GM12878 (cell line): ENCODE results near the gene EFCC1. TPM values are rescaled to one million over a fixed set of nuclear protein-coding genes. Genes with fewer than 3 reads are reported as not detected.
A peak's percentile ranks its signal among the peaks of the same experiment; 100 is the strongest.

Experiments used
- ASH2L ChIP-seq: fragments of 300-600, 200-600 bp; sonication (generic); IDR thresholded peaks from 2 replicates; pipeline ENCODE4 v1.6.1; 2017; ENCODE audit warnings: low read depth, mild to moderate bottlenecking, borderline replicate concordance
- CEBPB ChIP-seq, 2 experiments: fragments of 150-350 bp in 1 of 2; IDR thresholded peaks; 2 replicates each; pipeline ENCODE4 v1.6.1; 2012 to 2014; ENCODE audit warnings: low read depth in 2 of 2, low read length in 2 of 2, borderline replicate concordance in 1 of 2, inconsistent platforms in 1 of 2
- CHD2 ChIP-seq: IDR thresholded peaks from 2 replicates; pipeline ENCODE4 v1.6.1; 2011; ENCODE audit warnings: low read depth, low read length, improper control_type of control experiment, borderline replicate concordance
- EP300 ChIP-seq, 2 experiments: fragments of 150-350 bp in 1 of 2; IDR thresholded peaks; 2 replicates each; pipeline ENCODE4 v1.6.1; 2011 to 2012; ENCODE audit warnings: low read depth in 2 of 2, low read length in 2 of 2, borderline replicate concordance in 1 of 2, improper control_type of control experiment in 1 of 2, inconsistent platforms in 1 of 2; ENCODE audit not compliant: control insufficient read depth in 1 of 2
- ESRRA ChIP-seq: IDR thresholded peaks from 2 replicates; pipeline ENCODE4 v1.6.1; 2012; ENCODE audit warnings: mild to moderate bottlenecking, low read length, improper control_type of control experiment
- FOXM1 ChIP-seq: IDR thresholded peaks from 2 replicates; pipeline ENCODE4 v1.6.1; 2012; ENCODE audit warnings: low read depth, mild to moderate bottlenecking, inconsistent platforms, low read length, moderate library complexity
- IKZF2 ChIP-seq, 2 experiments: fragments of 450-650 bp; IDR thresholded peaks; 2 replicates each; pipeline ENCODE4 v1.6.1; 2017; ENCODE audit warnings: mild to moderate bottlenecking in 2 of 2, moderate library complexity in 2 of 2
- MEF2B ChIP-seq: fragments of 450-650 bp; IDR thresholded peaks from 2 replicates; pipeline ENCODE4 v1.6.1; 2018; ENCODE audit warnings: mild to moderate bottlenecking, moderate library complexity; ENCODE audit not compliant: partially characterized antibody, poor library complexity, severe bottlenecking
- NFIC ChIP-seq: IDR thresholded peaks from 2 replicates; pipeline ENCODE4 v1.6.1; 2012; ENCODE audit warnings: low read depth, mild to moderate bottlenecking, inconsistent platforms, low read length, moderate library complexity
- NRF1 ChIP-seq: conservative IDR thresholded peaks from 2 replicates; pipeline ENCODE4 v1.6.1; 2011; ENCODE audit warnings: mild to moderate bottlenecking, low read depth, low read length, improper control_type of control experiment
- PAX5 ChIP-seq: IDR thresholded peaks from 2 replicates; pipeline ENCODE4 v1.6.1; 2011; ENCODE audit warnings: low read depth, low read length, borderline replicate concordance
- RAD51 ChIP-seq: fragments of 450-650 bp; IDR thresholded peaks from 2 replicates; pipeline ENCODE4 v1.6.1; 2016; ENCODE audit warnings: moderate library complexity, mild to moderate bottlenecking, inconsistent platforms
- SIX5 ChIP-seq: IDR thresholded peaks from 2 replicates; pipeline ENCODE4 v1.6.1; 2011; ENCODE audit warnings: mild to moderate bottlenecking, low read depth, low read length, moderate library complexity; ENCODE audit not compliant: severe bottlenecking
- TBL1XR1 ChIP-seq: IDR thresholded peaks from 2 replicates; pipeline ENCODE4 v1.6.1; 2012; ENCODE audit warnings: low read depth, low read length, improper control_type of control experiment
- YBX1 ChIP-seq: fragments of 450-650 bp; IDR thresholded peaks from 2 replicates; pipeline ENCODE4 v1.6.1; 2016; ENCODE audit warnings: antibody characterized with exemption
- ZNF207 ChIP-seq: fragments of 450-650 bp; IDR thresholded peaks from 2 replicates; pipeline ENCODE4 v1.6.1; 2014; ENCODE audit warnings: antibody characterized with exemption, mild to moderate bottlenecking, borderline replicate concordance
- ZZZ3 ChIP-seq: IDR thresholded peaks from 2 replicates; pipeline ENCODE4 v1.6.1; 2011; ENCODE audit warnings: low read depth; ENCODE audit not compliant: control insufficient read depth, insufficient read length
- polyA plus RNA-seq, 11 experiments: library from polyadenylated mRNA; depleted of rRNA in 4 of 11; unstranded in 6 of 11; stranded (reverse) in 5 of 11; fragments of >200 nt; fragmentation: Nextera tagmentation in 4 of 11; fragmentation: Illumina TruSeq in 1 of 11; extraction: Ambion mirVana in 4 of 11; extraction: Trizol in 1 of 11; gene quantifications; 1 replicate in 1 of 11; 2 replicates in 10 of 11; pipeline versions ENCODE4 v1.2.1 to v1.2.3, GENCODE V29; 2011 to 2016; ENCODE audit warnings: inconsistent platforms in 2 of 11, missing spikeins in 2 of 11, low read depth in 1 of 11
- total RNA-seq, 4 experiments: library from RNA; depleted of rRNA in 3 of 4; stranded (reverse); fragments of >200 nt in 3 of 4; fragmentation: Illumina TruSeq in 1 of 4; extraction: Trizol in 1 of 4; gene quantifications; 2 replicates each; pipeline versions ENCODE4 v1.2.1 to v1.2.3, GENCODE V29; 2013 to 2021
- TF ChIP-seq, protein P1 (sequence below), 3 experiments: IDR thresholded peaks in 2 of 3; conservative IDR thresholded peaks in 1 of 3; 2 replicates each; pipeline ENCODE4 v1.5.1; 2011; ENCODE audit warnings: low read depth in 3 of 3, low read length in 3 of 3, mild to moderate bottlenecking in 3 of 3, control low read depth in 2 of 3, moderate library complexity in 2 of 3, inconsistent platforms in 1 of 3, mixed read lengths in 1 of 3; ENCODE audit not compliant: control insufficient read depth in 2 of 3, insufficient read depth in 1 of 3; ENCODE audit errors: extremely low read depth in 1 of 3
- TF ChIP-seq, protein P2 (sequence below): fragments of 450-650 bp; IDR thresholded peaks from 2 replicates; pipeline ENCODE4 v1.6.1; 2017; ENCODE audit warnings: low read depth, mild to moderate bottlenecking, moderate library complexity
- TF ChIP-seq, protein P3 (sequence below): fragments of 450-650 bp; IDR thresholded peaks from 2 replicates; pipeline ENCODE4 v1.6.1; 2017; ENCODE audit warnings: mild to moderate bottlenecking, moderate library complexity

Gene EFCC1
- total and polyA plus RNA-seq, 10 of the 15 experiments (the other 5 are each of a cell fraction or from before 2014, with no cell fraction given) = not detected

DNA sequence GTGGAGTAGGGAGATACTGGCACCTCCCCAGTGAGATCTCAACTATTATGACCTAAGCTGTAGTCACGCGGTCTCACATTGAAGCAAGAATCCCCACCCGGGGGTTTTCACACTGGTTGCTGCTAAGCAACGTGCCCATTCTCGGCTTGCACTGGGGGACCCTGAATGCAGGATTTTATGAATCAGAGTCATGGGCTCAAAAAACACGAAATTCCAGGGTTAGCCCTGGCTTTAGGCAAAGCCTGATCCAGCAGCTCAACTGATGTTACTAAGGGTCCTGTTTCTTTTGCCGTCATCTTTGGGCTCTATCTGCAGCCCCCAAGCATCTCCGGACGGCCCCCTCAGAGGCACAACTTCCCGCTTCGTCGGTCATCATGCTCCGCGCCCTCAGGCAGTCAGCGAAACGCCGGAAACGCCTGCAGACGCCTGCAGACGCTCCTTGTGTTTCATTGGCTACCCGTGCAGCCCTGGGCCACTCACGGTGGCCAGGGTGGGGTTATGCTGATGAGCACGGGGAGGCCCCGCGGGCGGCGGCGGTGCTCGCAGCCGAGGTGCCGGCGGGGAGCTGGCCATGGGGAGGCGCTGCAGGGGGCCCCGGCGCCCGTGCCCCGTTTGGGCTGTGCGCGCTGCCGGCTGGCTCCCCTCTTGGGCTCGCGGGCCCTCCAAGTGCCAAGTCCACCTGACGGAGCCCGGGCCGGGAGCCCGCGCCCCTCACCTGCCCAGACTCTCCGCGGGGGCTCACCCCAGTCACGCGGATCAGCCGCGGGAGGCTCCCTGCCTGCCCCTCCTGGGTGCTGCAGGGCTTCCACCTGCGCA, 25.8 kb downstream of the EFCC1 start (continued):
- TF ChIP-seq NFIC (no peak), MEF2B (peak; percentile 18), ASH2L (no peak), ZZZ3 (no peak), YBX1 (no peak), CHD2 (0 out of 2 replicates have a peak, but pooled peaks have one; percentile 37), RAD51 (no peak), EP300 (IDR thresholded peaks at IDR 0.05; ENCODE audit: borderline replicate concordance in 1 of 2, control insufficient read depth in 1 of 2, low read depth in 2 of 2, low read length in 2 of 2) (no peak), CEBPB (IDR thresholded peaks at IDR 0.05; ENCODE audit: borderline replicate concordance in 1 of 2, low read depth in 2 of 2, low read length in 2 of 2) (no peak), NRF1 (no peak), FOXM1 (no peak), ESRRA (no peak), SIX5 (no peak), ZNF207 (peak; percentile 67; the same call in 1 of the 2 replicates), PAX5 (no peak; the same call in 1 of the 2 replicates), IKZF2 (IDR thresholded peaks at IDR 0.05) (no peak), TBL1XR1 (no peak; the same call in 1 of the 2 replicates)
- TF ChIP-seq, protein P1, sequence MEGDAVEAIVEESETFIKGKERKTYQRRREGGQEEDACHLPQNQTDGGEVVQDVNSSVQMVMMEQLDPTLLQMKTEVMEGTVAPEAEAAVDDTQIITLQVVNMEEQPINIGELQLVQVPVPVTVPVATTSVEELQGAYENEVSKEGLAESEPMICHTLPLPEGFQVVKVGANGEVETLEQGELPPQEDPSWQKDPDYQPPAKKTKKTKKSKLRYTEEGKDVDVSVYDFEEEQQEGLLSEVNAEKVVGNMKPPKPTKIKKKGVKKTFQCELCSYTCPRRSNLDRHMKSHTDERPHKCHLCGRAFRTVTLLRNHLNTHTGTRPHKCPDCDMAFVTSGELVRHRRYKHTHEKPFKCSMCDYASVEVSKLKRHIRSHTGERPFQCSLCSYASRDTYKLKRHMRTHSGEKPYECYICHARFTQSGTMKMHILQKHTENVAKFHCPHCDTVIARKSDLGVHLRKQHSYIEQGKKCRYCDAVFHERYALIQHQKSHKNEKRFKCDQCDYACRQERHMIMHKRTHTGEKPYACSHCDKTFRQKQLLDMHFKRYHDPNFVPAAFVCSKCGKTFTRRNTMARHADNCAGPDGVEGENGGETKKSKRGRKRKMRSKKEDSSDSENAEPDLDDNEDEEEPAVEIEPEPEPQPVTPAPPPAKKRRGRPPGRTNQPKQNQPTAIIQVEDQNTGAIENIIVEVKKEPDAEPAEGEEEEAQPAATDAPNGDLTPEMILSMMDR (IDR thresholded peaks at IDR 0.05 in 2 of 3, conservative IDR thresholded peaks at IDR 0.05 in 1 of 3; ENCODE audit: control insufficient read depth in 2 of 3, extremely low read depth in 1 of 3, insufficient read depth in 1 of 3, low read depth in 3 of 3, low read length in 3 of 3) = peak; percentile 39 to 73 (median 64); a peak in 5 of 6 replicates
- TF ChIP-seq, protein P2, sequence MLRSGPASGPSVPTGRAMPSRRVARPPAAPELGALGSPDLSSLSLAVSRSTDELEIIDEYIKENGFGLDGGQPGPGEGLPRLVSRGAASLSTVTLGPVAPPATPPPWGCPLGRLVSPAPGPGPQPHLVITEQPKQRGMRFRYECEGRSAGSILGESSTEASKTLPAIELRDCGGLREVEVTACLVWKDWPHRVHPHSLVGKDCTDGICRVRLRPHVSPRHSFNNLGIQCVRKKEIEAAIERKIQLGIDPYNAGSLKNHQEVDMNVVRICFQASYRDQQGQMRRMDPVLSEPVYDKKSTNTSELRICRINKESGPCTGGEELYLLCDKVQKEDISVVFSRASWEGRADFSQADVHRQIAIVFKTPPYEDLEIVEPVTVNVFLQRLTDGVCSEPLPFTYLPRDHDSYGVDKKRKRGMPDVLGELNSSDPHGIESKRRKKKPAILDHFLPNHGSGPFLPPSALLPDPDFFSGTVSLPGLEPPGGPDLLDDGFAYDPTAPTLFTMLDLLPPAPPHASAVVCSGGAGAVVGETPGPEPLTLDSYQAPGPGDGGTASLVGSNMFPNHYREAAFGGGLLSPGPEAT = peak; percentile 31; the same call in 1 of the 2 replicates
- TF ChIP-seq, protein P3, sequence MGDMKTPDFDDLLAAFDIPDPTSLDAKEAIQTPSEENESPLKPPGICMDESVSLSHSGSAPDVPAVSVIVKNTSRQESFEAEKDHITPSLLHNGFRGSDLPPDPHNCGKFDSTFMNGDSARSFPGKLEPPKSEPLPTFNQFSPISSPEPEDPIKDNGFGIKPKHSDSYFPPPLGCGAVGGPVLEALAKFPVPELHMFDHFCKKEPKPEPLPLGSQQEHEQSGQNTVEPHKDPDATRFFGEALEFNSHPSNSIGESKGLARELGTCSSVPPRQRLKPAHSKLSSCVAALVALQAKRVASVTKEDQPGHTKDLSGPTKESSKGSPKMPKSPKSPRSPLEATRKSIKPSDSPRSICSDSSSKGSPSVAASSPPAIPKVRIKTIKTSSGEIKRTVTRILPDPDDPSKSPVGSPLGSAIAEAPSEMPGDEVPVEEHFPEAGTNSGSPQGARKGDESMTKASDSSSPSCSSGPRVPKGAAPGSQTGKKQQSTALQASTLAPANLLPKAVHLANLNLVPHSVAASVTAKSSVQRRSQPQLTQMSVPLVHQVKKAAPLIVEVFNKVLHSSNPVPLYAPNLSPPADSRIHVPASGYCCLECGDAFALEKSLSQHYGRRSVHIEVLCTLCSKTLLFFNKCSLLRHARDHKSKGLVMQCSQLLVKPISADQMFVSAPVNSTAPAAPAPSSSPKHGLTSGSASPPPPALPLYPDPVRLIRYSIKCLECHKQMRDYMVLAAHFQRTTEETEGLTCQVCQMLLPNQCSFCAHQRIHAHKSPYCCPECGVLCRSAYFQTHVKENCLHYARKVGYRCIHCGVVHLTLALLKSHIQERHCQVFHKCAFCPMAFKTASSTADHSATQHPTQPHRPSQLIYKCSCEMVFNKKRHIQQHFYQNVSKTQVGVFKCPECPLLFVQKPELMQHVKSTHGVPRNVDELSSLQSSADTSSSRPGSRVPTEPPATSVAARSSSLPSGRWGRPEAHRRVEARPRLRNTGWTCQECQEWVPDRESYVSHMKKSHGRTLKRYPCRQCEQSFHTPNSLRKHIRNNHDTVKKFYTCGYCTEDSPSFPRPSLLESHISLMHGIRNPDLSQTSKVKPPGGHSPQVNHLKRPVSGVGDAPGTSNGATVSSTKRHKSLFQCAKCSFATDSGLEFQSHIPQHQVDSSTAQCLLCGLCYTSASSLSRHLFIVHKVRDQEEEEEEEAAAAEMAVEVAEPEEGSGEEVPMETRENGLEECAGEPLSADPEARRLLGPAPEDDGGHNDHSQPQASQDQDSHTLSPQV = no peak
